HL-60 (cell line): ENCODE data around the gene PYGB.
A peak's percentile ranks its signal among the peaks of the same experiment; 100 is the strongest.

Experiments used
- DNase-seq, 2 experiments: peaks; one replicate each; pipeline ENCODE4 v3.0.0-alpha.2; 2010 to 2020; ENCODE audit warnings: low read depth in 1 of 2, low spot score in 1 of 2
- H3K27ac ChIP-seq: fragments of 250-450 bp; sonication (Bioruptor Pico); replicated peaks from 2 replicates; pipeline ENCODE4 v1.5.1; 2020; ENCODE audit warnings: mild to moderate bottlenecking, moderate library complexity
- H3K27me3 ChIP-seq: fragments of 250-450 bp; sonication (Bioruptor Pico); 2 replicates; pipeline ENCODE4 v1.5.1; 2021; ENCODE audit warnings: mild to moderate bottlenecking, moderate library complexity; ENCODE audit not compliant: insufficient read depth, poor library complexity, severe bottlenecking
- H3K4me3 ChIP-seq: replicated peaks from 2 replicates; pipeline ENCODE4 v1.5.1; 2011; ENCODE audit warnings: mild to moderate bottlenecking, control low read depth, low read length; ENCODE audit not compliant: insufficient read depth
- CTCF ChIP-seq: IDR thresholded peaks from one replicate; pipeline ENCODE4 v1.5.1; 2011; ENCODE audit warnings: low read length, control low read depth, inconsistent platforms; ENCODE audit not compliant: insufficient read depth
- GABPA ChIP-seq: IDR thresholded peaks from 2 replicates; pipeline ENCODE4 v1.6.1; 2012; ENCODE audit warnings: low read depth
- POLR2AphosphoS5 ChIP-seq: IDR thresholded peaks from 2 replicates; pipeline ENCODE4 v1.6.1; 2012; ENCODE audit warnings: low read depth
- REST ChIP-seq: IDR thresholded peaks from 2 replicates; pipeline ENCODE4 v1.6.1; 2012; ENCODE audit warnings: low read depth; ENCODE audit not compliant: insufficient replicate concordance
- SPI1 ChIP-seq: IDR thresholded peaks from 2 replicates; pipeline ENCODE4 v1.6.1; 2012; ENCODE audit warnings: low read depth, mild to moderate bottlenecking, borderline replicate concordance

The PYGB gene

GRCh38 chr20:25315418-25316210 lies 67.7 kb downstream of the PYGB start:
- Histone ChIP-seq H3K27ac (no peak overlapping the region), H3K27me3 (no peaks in the 10 kb centered on the region), H3K4me3 (no peak overlapping the region)
- DNase-seq = peak in 1 of 2 experiments; percentile 59
- TF ChIP-seq POLR2AphosphoS5 (no peak), GABPA (no peak), SPI1 (no peak), CTCF (no peak), REST (no peak)

- H3K27ac ChIP-seq = no peak overlapping the region
- no peak overlapping the region for H3K4me3 ChIP-seq
- TF ChIP-seq SPI1 (no peak), CTCF (no peak), GABPA (no peak), REST (no peak), POLR2AphosphoS5 (no peak)
- no peaks in the 10 kb centered on the region for H3K27me3 ChIP-seq
- no peak for DNase-seq
Observed at GRCh38 chr20:25316506-25317190, 68.8 kb downstream of the PYGB start.

- no peak for DNase-seq
- H3K27me3 ChIP-seq = no peaks in the 10 kb centered on the region
- H3K27ac ChIP-seq = peak overlapping the region; percentile 89
- H3K4me3 ChIP-seq = no peak overlapping the region
- TF ChIP-seq REST = no peak
- TF ChIP-seq POLR2AphosphoS5 = no peak
- no peak for TF ChIP-seq GABPA
- TF ChIP-seq CTCF = no peak
Observed at GRCh38 chr20:25317351-25318075, 69.6 kb downstream of the PYGB start.
